OCI-LY3 (cell line): Measurements from ENCODE around the gene RAET1L.

ENCODE experiments used
- H2AFZ ChIP-seq: fragments of 200-600, 300-600 bp; shearing (Covaris generic); 2 replicates; pipeline ENCODE4 v1.6.0; 2014; ENCODE audit warnings: antibody characterized with exemption, low read depth, low read length
- H3K27ac ChIP-seq: fragments of 200-600, 300-600 bp; sonication (generic); 2 replicates; pipeline ENCODE4 v1.5.1; 2014; ENCODE audit warnings: mild to moderate bottlenecking, low read length, moderate library complexity, mixed read lengths
- H3K27me3 ChIP-seq: fragments of 200-600, 300-600 bp; sonication (generic); 2 replicates; pipeline ENCODE4 v1.6.1; 2014; ENCODE audit warnings: low read depth, low read length, mixed read lengths
- H3K36me3 ChIP-seq: fragments of 200-600, 300-600 bp; sonication (generic); replicated peaks from 2 replicates; pipeline ENCODE3; 2014; ENCODE audit warnings: low read depth, low read length, mixed read lengths
- H3K4me1 ChIP-seq: fragments of 300-600, 200-600 bp; sonication (generic); 2 replicates; pipeline ENCODE4 v1.6.1; 2014; ENCODE audit warnings: low read length, mixed read lengths
- H3K4me2 ChIP-seq: fragments of 200-600, 300-600 bp; sonication (generic); 2 replicates; pipeline ENCODE4 v1.6.1; 2014; ENCODE audit warnings: low read length, mixed read lengths
- H3K4me3 ChIP-seq: fragments of 300-600, 200-600 bp; sonication (generic); 2 replicates; pipeline ENCODE4 v1.5.1; 2014; ENCODE audit warnings: antibody characterized with exemption, mild to moderate bottlenecking, low read length, moderate library complexity
- H3K79me2 ChIP-seq: fragments of 300-600, 200-600 bp; shearing (Covaris generic); 2 replicates; pipeline ENCODE4 v1.6.1; 2014; ENCODE audit warnings: mild to moderate bottlenecking, low read length, mixed read lengths
- H3K9ac ChIP-seq: fragments of 300-600, 200-600 bp; shearing (Covaris generic); 2 replicates; pipeline ENCODE4 v1.6.0; 2014; ENCODE audit warnings: mild to moderate bottlenecking, low read length, moderate library complexity
- H3K9me3 ChIP-seq: fragments of 200-600, 300-600 bp; shearing (Covaris generic); 2 replicates; pipeline ENCODE4 v1.6.1; 2014; ENCODE audit warnings: low read length, mixed read lengths; ENCODE audit not compliant: insufficient read depth
- H4K20me1 ChIP-seq: fragments of 200-600, 300-600 bp; sonication (generic); 2 replicates; pipeline ENCODE4 v1.6.1; 2016; ENCODE audit warnings: low read length, mixed read lengths; ENCODE audit not compliant: insufficient read depth
- CTCF ChIP-seq: fragments of 200-600, 300-600 bp; sonication (generic); IDR thresholded peaks from 2 replicates; pipeline ENCODE4 v1.5.1; 2014; ENCODE audit warnings: antibody characterized with exemption, low read length, low read depth
- EZH2phosphoT487 ChIP-seq: fragments of 200-600 bp; shearing (Covaris generic); IDR thresholded peaks from 2 replicates; pipeline ENCODE4 v1.6.1; 2018; ENCODE audit warnings: antibody characterized with exemption, mixed run types, low read depth

RAET1L gene

DNA sequence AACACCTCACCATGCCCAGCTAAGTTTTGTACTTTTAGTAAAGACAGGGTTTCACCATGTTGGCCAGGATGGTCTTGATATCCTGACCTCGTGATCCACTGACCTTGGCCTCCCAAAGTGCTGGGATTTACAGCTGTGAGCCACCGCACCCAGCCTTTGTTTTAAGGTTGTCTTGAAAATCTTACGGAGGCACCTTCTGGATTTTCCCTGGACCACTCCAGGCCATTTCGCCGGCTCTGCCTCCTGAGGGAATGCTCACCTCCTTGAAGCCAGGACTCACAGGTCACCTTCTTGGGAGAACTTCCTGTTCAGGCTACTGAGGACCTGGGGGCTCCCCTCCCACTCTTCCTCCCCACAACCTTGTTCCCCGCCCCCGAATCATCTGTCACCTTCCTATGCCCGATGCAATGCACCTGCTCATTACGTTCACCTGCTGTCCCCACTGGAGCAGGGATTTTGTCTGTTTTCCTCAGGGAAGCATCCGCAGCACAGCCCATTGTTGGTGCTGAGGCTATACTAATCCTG, 19.4 kb upstream of the RAET1L start:
- no peaks in the 10 kb centered on the region for H3K79me2 ChIP-seq
- H2AFZ ChIP-seq, result no peak overlapping the region
- no peaks in the 10 kb centered on the region for H3K4me1 ChIP-seq
- H4K20me1 ChIP-seq, result no peaks in the 10 kb centered on the region
- H3K4me3 ChIP-seq, result no peak overlapping the region
- H3K36me3 ChIP-seq, result no peaks in the 10 kb centered on the region
- peaks cover 4% of the 10 kb centered on the region; the same call in 1 of the 2 replicates for H3K27me3 ChIP-seq
- H3K4me2 ChIP-seq, result no peak overlapping the region
- TF ChIP-seq CTCF, result no peak
- no peak for TF ChIP-seq EZH2phosphoT487
- no peak overlapping the region for H3K27ac ChIP-seq
- H3K9me3 ChIP-seq, result no peaks in the 10 kb centered on the region
- H3K9ac ChIP-seq, result no peak overlapping the region

DNA sequence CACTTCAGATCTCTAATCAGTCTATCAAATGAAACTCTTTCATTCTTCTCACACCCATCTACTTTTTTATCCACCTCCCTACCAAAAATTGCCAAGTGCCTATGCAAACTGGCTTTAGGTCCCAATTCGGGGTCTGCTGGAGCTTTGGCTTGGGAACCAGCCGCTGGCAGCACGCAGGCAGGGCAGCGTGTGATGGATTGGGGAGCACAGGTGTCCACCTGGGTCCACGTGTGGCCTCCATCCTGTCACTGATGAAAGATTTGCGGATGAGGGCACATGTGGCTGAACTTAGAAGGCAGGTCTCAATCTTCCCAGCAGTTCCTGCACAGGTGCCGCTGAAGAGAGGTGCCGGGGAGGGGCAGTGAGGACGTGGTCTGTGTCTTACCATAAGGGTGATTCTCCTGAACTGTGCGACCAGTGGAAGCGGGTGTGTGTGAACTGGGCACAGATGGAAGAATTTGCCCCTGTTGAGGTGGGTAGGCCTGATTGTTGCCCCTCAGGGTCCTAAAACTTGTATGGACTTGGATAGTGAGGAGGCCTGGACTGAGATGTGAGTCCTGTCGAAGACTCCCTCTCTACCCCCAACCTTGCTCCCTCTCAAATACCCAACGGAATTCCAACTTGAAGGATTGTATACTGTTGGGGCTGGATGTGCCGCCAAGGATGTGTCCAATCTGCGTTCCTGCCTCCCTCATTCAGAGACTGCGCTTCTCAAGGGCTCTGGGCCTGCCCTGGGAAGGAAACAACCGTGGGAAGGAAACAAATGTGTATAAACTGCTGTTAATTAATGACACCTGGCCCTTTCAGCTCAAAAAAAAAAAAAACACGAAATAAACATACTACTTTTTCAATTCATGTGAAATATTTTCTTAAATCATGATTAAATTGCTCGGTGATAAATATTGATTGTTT, 18.4 kb upstream of the RAET1L start:
- no peak overlapping the region for H3K4me2 ChIP-seq
- H3K36me3 ChIP-seq, result no peaks in the 10 kb centered on the region
- TF ChIP-seq EZH2phosphoT487 (no peak), CTCF (no peak)
- no peak overlapping the region for H3K4me3 ChIP-seq
- H4K20me1 ChIP-seq, result no peaks in the 10 kb centered on the region
- H3K9me3 ChIP-seq, result no peaks in the 10 kb centered on the region
- H3K27me3 ChIP-seq, result peaks cover 7% of the 10 kb centered on the region; the same call in 1 of the 2 replicates
- H3K27ac ChIP-seq, result no peak overlapping the region
- no peak overlapping the region for H3K9ac ChIP-seq
- H3K79me2 ChIP-seq, result no peaks in the 10 kb centered on the region
- no peak overlapping the region for H2AFZ ChIP-seq
- H3K4me1 ChIP-seq, result no peaks in the 10 kb centered on the region

DNA sequence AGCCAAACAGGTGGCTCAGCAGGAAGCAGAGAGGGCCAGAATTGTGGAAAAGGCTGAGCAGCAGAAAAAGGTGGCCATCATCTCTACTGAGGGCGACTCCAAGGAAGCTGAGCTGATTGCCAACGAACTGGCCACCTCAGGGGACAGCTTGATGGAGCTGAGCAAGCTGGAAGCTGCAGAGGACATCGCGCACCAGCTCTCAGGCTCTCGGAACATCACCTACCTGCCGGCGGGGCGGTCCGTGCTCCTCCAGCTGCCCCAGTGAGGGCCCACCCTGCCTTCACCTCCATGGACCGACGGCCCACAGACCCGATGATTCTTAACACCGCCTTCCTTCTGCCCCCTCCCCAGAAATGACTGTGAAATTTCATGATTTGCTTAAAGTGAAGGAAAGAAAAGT, 17.8 kb upstream of the RAET1L start:
- no peak overlapping the region for H3K4me2 ChIP-seq
- TF ChIP-seq EZH2phosphoT487 (no peak), CTCF (no peak)
- no peak overlapping the region for H3K27ac ChIP-seq
- H4K20me1 ChIP-seq, result no peaks in the 10 kb centered on the region
- no peak overlapping the region for H3K4me3 ChIP-seq
- peaks cover 7% of the 10 kb centered on the region; the same call in 1 of the 2 replicates for H3K27me3 ChIP-seq
- no peaks in the 10 kb centered on the region for H3K9me3 ChIP-seq
- H2AFZ ChIP-seq, result no peak overlapping the region
- no peaks in the 10 kb centered on the region for H3K79me2 ChIP-seq
- H3K9ac ChIP-seq, result no peak overlapping the region
- no peaks in the 10 kb centered on the region for H3K36me3 ChIP-seq
- no peaks in the 10 kb centered on the region for H3K4me1 ChIP-seq
